GM18867 (cell line): ENCODE measurements around the gene TIGD7.

Experiments used
- ATAC-seq: cut with Tn5 transposase; IDR thresholded peaks from one replicate; pipeline ENCODE4 v1.9.1; 2021; ENCODE audit warnings: mild to moderate bottlenecking, moderate library complexity; ENCODE audit not compliant: unreplicated experiment

The TIGD7 gene, protein sequence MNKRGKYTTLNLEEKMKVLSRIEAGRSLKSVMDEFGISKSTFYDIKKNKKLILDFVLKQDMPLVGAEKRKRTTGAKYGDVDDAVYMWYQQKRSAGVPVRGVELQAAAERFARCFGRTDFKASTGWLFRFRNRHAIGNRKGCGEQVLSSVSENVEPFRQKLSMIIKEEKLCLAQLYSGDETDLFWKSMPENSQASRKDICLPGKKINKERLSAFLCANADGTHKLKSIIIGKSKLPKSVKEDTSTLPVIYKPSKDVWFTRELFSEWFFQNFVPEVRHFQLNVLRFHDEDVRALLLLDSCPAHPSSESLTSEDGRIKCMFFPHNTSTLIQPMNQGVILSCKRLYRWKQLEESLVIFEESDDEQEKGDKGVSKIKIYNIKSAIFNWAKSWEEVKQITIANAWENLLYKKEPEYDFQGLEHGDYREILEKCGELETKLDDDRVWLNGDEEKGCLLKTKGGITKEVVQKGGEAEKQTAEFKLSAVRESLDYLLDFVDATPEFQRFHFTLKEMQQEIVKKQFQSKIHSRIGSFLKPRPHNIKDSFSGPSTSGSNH

DNA sequence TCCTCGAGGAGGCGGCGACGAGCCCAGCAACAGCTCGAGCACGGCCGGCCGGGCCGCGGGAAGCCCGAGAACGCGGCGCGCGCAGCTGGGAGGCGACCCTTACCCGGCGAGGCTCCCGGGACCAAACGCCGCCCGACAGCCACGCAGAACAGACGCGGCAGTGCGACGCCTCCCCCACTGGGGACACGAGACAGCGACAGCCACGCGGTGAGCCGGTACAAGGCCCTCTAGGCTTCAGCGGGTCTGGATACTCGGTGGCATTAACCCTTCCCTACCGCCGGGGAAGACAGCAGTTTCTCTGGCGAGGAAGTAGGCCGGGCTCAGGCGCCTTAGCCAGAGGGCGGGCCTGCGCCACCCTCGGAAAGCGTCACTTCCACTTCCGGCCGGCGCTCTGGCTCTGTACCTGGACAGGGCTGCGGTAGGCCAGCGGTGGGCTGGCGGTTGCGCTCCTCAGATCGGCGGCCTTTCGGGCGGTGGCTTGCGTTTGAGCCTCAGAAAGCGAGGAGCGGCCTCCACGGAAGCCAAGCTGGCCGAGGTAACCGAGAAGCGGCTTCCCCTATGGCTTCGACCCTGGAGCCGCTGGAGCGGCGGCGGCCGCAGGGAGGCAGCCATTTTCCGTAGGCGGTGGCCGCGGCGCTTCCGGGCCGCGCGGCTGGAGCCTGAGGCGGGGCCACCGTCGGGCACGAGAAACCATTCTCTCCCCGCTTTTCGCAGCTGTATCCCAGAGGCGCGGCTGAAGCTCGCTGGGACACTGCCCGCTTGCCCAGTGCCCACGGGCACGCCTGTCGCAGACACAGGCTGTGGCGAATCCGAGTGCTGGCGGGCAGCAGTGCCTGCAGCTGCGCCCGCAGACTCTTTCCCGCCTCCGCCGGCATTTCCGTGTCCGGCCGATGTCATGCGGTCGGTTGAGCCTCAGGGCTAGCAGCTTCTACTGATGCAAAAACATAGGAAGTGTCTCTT, at the start of gene TIGD7, which contains the start of gene ZNF75A:
Gene TIGD7 (minus strand): TSS at position 322 of the 960 bp plus-strand sequence. CDS start 4,816 bp downstream, outside the sequence.
Gene ZNF75A (plus strand): TSS at position 389 of the 960 bp plus-strand sequence. CDS start 2,932 bp downstream, outside the sequence.
- peak; percentile 91 for ATAC-seq

DNA sequence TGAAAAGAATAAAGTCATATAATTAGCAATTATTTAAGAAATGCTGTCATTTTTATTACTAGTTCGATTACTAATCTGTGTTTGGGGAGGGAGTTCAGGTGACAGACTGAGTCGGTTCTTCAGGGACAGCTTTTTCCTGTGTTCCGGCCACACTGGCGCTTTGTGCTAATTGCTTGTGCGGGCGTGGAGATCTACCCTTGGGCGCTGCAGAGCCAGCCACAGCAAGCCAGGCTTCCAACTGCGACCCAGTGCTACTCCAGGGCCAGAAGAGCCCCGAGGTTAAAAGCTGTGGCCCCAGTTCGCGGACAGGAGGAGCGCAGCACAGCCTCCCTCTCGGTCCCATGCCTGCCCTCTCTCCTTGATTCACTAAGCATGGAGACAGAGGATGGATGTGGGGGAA, 43.9 kb upstream of the TIGD7 start:
- no peak for ATAC-seq

DNA sequence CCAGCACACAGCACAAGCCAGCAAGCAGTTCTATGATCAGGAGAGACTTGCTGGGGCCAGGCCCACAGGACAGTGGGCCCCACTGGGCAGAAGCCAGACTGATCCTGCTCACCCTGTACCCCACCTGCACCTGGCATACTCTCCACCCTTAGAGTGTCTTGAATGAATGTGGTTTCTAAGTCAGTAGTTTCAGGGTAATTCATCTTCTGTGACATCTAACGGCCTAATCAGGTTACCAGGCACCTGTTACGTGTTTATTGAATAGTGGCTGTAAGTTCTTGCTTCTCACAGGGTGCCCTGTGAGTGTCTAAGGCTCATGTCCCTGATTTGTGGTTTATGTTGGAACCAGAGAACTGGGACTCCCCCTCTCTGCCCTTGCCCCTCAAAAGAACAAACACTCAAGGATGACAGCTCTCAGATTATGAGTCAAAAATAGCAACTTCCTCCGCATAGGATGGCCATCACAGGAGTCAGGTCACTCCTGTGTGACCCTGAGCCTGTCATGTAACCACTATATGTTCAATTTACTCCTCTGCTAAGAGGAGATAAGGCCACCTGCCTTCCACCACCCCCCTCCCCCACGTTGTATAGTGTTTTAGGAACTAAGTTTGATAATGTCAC, 43.4 kb upstream of the TIGD7 start:
- no peak for ATAC-seq

DNA sequence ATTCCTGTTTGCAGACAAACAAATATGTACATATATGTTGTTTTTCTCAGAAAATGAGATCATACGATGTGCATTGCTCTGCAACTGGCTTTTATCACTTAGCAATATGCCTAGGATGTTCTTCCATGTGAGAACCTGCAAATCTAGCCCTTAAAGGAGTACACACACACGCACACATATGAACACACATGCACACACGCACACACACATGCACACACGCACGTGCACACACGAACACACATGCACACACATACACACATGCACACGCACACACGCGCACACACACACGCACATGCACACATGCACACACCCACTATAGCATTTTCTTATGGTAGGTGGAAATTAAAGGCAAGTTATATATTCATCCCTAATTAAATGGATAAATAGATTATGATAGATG, 42.4 kb upstream of the TIGD7 start:
- no peak for ATAC-seq

DNA sequence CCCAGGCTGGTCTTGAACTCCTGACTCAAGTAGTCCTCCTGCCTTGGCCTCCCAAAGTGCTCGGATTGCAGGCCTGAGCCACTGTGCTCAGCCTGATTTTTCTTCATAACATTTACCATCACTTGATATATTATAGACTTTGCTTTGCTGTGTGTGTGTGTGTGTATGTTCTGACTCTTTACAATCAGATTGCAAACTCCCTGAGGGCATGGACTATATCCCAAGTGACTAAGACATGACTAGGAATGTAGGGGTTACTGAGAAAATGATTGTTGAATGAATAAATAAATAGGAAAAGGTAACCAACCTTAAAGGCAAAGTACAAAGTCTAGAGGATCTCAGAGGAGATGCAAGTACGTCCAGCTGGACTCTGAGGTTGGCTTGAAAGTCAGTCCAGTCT, 40.8 kb upstream of the TIGD7 start:
- ATAC-seq, result no peak

GRCh38 chr16:3328643-3329042, 23.4 kb upstream of the TIGD7 start:
- no peak for ATAC-seq

DNA sequence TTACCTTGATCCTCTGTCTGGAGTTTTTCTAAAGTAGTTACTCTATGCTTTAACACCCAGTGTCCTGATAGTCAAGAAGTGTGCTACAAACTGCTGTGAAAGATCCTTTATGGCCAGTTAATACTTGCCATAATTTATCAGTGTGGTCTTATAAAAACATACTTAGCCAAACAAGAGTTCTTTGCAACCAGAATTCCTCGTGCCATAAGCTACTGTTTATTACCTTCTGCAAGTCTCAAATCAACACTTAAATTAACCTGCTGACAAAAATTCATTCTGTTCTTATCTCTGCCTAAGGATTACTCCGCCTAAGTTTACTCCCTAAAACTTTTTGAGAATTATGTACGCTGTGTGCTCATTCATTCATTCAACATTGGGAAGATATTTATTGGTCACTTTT, 22.9 kb upstream of the TIGD7 start:
- no peak for ATAC-seq

- no peak for ATAC-seq
These were observed 22.3 kb upstream of the TIGD7 start for GRCh38 chr16:3327514-3327913.

DNA sequence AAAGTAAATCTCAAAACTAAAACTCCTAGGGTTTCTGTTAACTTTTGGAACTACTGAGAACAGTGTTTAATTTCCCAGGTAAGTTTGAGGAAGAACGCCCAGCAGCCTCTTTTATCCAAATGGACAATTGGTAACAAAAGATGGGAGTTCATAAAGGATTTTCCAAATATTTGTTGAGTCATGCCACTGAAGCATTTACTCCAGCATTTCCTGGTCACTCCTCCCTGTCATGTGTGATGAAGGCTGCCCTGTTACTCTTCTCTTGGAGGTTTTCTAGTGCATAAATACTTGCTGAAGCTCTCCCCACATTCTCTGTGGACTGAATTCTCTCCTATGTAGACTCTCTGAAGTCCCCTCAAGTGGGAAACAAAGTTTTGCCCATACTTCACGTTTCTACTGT, 16.6 kb upstream of the TIGD7 start:
- no peak for ATAC-seq

DNA sequence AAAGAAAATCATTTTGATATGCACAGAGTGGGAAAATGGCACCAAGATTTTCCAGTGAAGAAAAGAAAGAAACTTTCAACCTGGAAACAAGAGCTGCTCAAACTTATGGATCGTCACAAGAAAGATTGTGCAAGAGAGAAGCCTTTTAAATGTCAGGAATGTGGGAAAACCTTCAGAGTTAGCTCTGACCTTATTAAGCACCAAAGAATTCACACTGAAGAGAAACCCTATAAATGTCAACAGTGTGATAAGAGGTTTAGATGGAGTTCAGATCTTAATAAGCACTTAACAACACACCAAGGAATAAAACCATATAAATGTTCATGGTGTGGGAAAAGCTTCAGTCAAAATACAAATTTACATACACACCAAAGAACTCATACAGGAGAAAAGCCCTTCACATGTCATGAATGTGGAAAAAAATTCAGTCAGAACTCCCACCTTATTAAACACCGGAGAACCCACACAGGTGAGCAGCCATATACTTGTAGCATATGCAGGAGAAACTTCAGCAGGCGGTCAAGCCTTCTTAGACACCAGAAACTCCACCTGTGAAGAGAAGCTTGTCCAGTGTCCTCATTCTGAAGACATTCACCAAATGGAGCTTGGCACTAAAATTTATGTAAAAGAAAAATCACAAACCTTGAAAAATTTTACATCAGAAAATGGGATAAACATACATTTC, 12.2 kb upstream of the TIGD7 start:
- no peak for ATAC-seq

- ATAC-seq, result no peak
These were observed 6.3 kb upstream of the TIGD7 start for GRCh38 chr16:3311496-3311895.

GRCh38 chr16:3306078-3306477, 848 bp upstream of the TIGD7 start:
- no peak for ATAC-seq

DNA sequence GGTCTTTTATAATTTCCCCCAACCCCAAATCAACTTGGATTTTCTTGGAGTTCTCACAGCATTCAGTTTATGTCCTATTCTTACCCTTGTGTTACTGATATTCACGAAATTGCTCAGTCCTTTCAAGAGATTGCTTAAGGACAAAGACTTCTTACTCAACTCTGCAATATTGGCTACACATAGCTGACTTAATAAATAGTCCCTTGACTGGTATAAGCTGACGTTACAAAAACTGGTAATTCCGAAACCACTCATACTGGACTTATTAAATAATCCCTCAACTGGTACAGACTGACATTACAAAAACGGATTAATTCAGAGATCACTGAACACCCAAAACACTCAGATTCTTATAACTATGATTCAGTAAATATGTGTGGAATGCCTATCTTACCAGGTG, 860 bp downstream of the TIGD7 start:
- no peak for ATAC-seq

DNA sequence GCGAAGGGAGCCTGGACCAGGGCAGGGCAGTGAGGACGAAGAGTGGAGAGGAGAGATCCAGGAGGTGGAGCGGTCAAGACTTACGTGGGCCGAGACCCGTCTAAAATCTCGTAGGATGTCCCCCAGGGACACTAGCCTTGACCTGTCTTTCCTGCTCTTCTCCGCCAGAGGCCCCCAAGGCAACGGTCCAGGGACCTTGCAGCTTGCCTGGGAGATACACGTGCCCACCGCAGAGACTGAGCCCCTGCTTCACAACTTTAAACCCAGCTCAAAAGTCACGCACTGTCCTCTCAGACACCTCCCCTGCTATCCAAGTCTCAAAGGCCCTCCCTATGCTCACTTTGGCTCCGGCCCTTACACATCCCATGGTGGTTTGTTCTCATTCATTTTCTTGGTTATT, 9.4 kb downstream of the TIGD7 start:
- no peak for ATAC-seq

DNA sequence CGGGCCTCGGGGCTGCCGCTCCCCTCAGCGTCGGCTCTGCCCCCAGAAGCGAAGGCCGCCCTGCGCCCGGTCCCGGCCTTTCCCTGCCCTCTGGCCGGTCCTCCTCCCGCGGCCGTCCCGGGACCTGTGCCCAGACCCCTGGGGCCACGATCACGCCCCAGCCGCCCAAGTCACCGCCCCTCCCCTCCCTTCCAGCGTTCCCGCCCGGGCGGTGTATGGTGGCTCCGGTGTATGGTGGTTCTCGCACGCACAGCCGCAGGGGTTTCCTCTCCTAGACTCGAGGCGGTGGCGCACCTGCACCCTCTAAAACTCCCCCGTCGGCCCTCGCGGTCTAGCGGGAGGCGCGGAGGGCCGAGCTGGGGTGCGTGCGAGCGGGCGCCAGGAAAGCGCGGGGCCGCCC, 10.0 kb downstream of the TIGD7 start:
- ATAC-seq, result no peak

DNA sequence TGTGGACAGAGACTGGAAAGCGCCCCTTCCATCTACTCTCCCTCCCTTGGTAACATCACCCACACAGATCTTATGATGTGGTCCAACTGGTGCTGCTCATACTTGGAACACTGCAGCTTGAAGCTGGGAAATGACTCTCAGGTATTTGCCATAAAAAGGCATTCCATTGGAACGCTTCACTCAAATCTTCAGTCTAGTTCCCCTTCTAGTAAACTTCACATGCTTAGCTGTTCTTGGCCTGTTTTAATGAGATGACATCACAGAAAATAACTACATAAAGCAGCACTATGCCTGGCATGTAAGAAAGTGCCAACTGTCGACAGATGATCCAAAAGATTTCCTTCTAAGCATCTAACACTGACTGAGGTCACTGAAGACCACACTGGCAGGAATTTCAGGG, 12.6 kb downstream of the TIGD7 start:
- ATAC-seq, result no peak

DNA sequence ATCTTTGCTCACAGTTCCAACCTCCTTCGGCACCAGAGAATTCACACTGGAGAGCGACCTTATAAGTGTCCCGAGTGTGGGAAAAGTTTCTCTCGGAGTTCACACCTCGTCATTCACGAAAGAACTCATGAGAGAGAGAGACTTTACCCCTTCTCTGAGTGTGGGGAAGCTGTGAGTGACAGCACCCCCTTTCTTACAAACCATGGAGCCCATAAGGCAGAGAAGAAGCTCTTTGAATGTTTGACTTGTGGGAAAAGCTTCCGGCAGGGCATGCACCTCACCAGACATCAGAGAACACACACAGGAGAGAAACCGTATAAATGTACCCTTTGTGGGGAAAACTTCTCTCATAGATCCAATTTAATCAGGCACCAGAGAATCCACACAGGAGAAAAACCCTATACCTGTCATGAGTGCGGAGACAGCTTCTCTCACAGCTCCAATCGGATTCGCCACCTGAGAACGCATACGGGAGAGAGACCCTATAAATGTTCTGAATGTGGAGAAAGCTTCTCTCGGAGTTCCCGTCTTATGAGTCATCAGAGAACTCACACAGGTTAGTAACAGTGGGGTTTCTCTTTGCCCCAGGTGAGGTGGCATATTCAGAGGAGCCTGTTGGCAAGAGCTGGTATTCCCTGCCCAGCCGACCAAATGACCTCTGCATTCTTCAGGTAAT, 15.1 kb downstream of the TIGD7 start:
- no peak for ATAC-seq

DNA sequence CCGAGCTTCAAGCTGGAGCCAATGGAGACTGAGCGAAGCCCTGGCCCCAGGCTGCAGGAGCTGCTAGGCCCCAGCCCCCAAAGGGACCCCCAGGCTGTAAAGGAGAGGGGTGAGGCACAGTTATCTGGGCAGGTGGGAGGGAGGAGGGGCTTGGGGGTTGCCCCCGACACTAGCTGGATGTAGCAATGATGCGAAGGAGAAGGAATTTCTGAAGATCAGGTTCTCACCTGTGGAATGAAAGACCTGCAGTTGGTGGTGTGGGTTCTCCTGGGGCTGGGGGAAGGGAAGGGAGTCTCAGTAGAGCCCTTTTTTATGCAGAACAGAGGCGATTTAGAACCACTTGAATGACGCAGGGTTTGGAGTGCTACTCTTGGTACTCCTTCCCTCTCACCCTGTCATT, 20.1 kb downstream of the TIGD7 start:
- ATAC-seq, result no peak

- no peak for ATAC-seq
These were observed 21.4 kb downstream of the TIGD7 start for GRCh38 chr16:3283543-3284447.
